D721Med (cell line): ENCODE results near the gene PXDN.

ENCODE experiments used
- DNase-seq: peaks from one replicate; pipeline ENCODE4 v3.0.0; 2011; ENCODE audit warnings: low spot score; ENCODE audit not compliant: insufficient read length
- FAIRE-seq: peaks from 2 replicates; lab custom pipeline; 2011; peaks lifted over from hg19 to GRCh38; lab: Jason Lieb, UNC
- TF ChIP-seq, protein P1 (sequence below): IDR thresholded peaks from 2 replicates; pipeline ENCODE4 v1.5.1; 2012; ENCODE audit warnings: mild to moderate bottlenecking, control low read depth; ENCODE audit not compliant: insufficient read depth; ENCODE audit errors: missing control alignments

The PXDN gene

DNA sequence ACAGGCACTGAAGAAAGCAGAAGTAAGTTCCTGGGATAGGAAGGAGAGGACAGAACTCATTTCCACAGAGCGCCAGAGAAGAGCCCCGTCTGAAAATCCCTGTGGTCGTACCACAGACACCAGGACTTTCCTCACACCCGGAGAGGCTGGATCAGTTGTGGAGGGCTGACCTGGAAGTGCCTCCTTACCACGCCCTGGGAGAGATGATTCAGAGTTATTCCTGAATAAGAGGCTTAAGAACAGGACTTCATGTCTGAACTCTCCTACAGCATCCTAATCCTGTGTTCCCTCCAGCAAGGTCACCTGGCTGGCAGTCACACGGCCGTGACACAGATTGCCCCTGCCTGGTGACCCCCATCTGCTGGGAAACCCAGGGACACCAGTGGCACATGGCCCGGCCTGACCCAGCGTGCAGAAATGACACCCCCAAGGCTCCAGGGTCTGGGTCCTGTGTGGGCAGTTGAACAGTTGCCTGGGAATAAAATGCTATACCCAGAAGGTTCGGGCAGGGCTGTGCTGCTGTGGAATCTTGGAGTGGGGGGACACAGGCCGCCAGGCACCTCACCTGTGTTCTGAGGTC is 105.9 kb downstream of the PXDN start:
- no peak for FAIRE-seq
- no peak for DNase-seq
- TF ChIP-seq, protein P1, sequence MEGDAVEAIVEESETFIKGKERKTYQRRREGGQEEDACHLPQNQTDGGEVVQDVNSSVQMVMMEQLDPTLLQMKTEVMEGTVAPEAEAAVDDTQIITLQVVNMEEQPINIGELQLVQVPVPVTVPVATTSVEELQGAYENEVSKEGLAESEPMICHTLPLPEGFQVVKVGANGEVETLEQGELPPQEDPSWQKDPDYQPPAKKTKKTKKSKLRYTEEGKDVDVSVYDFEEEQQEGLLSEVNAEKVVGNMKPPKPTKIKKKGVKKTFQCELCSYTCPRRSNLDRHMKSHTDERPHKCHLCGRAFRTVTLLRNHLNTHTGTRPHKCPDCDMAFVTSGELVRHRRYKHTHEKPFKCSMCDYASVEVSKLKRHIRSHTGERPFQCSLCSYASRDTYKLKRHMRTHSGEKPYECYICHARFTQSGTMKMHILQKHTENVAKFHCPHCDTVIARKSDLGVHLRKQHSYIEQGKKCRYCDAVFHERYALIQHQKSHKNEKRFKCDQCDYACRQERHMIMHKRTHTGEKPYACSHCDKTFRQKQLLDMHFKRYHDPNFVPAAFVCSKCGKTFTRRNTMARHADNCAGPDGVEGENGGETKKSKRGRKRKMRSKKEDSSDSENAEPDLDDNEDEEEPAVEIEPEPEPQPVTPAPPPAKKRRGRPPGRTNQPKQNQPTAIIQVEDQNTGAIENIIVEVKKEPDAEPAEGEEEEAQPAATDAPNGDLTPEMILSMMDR = no peak

DNA sequence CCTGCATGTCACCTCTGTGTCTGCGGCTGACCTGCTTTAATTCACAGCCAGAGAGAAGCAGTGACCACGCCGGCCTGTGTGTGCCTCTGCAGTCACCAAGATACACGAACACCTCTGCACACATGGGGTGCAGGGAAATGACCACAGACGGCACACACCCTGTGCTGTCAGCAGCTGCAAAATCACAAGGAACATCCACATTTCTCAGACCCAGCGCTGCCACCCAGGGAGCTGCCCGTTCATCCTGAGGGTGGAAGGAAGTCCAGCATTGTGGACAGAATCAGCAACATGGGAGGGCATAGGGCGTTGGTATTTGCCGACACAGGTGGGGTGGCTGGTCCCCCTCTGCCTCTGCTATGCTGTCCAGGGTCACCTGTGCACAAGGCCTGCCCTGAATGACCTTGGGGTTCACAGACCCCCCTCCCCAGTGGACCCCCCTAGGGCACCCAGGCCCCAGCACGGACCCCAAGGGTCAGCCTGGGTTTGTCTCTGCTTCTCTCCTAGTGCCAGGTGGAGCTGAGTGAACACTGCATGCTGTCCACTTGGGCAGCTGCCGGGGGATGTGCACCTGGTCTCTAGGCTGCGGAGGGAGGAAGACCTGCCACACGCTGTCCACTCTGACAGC is 107.4 kb downstream of the PXDN start:
- TF ChIP-seq, protein P1 = no peak
- FAIRE-seq (no peak), DNase-seq (no peak)

DNA sequence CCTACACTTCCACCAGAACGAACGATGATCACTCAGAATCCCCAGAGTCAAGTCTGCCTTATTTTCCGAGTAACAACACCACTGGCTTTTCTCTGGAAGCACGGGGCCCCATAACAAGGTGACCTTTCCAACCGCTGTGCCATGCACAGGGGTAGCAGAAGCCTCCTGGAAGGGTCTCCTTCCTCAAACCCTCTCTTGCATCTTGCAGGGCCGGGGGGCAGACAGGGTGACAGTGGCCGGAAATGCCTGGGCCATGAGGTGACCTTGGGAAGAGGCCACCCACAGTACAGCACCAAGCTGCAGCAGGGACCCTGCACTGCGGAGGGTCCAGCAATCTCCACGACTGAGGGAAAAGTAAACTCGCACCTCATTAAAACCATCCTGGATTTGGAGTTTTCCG is 108.5 kb downstream of the PXDN start:
- no peak for DNase-seq
- no peak for FAIRE-seq
- TF ChIP-seq, protein P1 = no peak

DNA sequence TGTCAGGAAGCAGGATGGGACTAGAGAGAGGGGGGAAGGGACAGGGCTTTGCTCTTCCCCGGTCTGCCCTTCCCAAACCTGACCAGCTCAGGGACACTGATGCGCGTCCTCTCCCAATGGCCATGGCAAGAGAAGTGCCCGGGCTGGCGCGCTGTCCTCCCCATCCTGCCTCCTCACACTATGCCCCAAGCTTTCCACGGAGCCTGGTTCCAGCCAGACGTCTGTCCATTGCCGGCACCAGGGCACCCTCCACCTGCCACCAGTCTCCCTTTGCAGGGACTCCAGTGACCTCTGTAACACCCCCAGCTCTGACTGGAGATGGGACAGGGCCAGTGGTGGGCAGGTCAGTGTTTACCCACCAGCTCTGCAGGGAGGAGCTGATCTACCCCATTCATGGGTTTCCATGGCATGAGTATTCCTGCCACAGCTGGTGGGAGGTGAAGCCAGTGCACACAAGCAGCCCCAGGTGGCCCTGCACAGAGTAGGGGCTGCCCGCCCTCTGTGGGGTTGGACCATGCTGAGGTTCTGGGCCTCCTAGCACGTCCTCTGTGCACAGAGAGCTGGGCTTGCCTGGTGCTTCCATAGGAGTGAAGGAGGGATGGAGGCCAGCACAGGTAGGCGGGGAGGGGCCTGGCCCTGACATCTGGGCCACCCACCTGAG is 109.5 kb downstream of the PXDN start:
- no peak for FAIRE-seq
- no peak for DNase-seq
- TF ChIP-seq, protein P1 = no peak

DNA sequence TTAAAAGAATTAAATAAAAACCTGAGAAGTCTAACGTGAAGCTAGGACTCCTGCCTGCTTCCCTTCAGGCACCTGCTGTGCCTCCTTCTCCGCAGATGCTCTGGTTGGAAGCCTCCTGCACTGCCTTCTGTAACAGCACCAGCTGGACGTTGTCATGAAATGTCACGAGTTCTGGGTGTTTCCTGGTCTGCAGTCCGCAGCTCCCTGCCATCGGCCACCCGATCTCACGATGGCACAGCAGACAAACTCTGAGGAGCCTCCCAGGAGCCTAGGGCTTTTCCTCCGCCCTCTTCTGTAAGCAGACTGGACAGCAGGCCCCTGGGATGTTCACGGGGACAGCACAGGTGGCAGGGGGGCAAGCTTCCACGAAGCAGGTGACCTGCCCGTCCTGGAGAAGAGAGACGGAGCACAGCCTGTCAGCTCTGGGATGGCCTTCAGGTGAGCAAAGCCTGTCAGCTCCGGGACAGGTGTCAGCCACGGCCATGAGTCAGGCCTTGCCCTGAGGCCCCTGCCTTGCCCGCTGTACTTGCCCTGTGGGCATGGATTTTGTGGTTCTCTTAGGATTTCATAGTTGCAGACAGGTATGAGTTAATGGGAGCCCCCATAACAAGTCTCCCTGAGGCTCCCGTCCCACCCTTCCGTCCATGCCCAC is 110.3 kb downstream of the PXDN start:
- DNase-seq (no peak), FAIRE-seq (no peak)
- TF ChIP-seq, protein P1 = no peak

GRCh38 chr2:1633092-1633671 is 111.1 kb downstream of the PXDN start:
- DNase-seq = no peak
- TF ChIP-seq, protein P1 = no peak
- FAIRE-seq = no peak
